ENCODE results near the gene PRM1. TPM values are rescaled to one million over a fixed set of nuclear protein-coding genes. Genes with fewer than 3 reads are reported as not detected.

Gene PRM1
- total RNA-seq, 2 experiments from 2014 or later, result not detected

GRCh38 chr16:11249233-11250061 is 31.7 kb downstream of the PRM1 start:
- POLR2A ChIA-PET, result interaction anchor here (0.7 to 11.8 kb wide), 13 partner anchors 11 to 278 kb away, joined by 3 to 227 read pairs (median 6); no protein-coding TSS in a partner anchor
- ATAC-seq (ENCODE audit: low read depth), result peak; percentile 1
- peaks cover 54% of the 10 kb centered on the region for H3K4me1 Mint-ChIP-seq
- no peaks in the 10 kb centered on the region for H3K9me3 Mint-ChIP-seq
- peak overlapping the region; percentile 15 for H3K4me3 Mint-ChIP-seq
- H3K36me3 Mint-ChIP-seq, result peaks cover 55% of the 10 kb centered on the region
- H3K27ac Mint-ChIP-seq, result peak overlapping the region; percentile 79
- no peaks in the 10 kb centered on the region for H3K27me3 Mint-ChIP-seq
- peak; percentile 68 for DNase-seq

- DNase-seq (no peak), ATAC-seq (ENCODE audit: low read depth) (no peak)
- no peaks in the 10 kb centered on the region for H3K27me3 Mint-ChIP-seq
- H3K4me3 Mint-ChIP-seq, result no peak overlapping the region
- peaks cover 52% of the 10 kb centered on the region for H3K4me1 Mint-ChIP-seq
- H3K27ac Mint-ChIP-seq, result peak overlapping the region; percentile 43
- no peaks in the 10 kb centered on the region for H3K9me3 Mint-ChIP-seq
- POLR2A ChIA-PET, result interaction anchor here (0.8 to 11.8 kb wide), 15 partner anchors 10 to 275 kb away, joined by 3 to 227 read pairs (median 5); no protein-coding TSS in a partner anchor
- H3K36me3 Mint-ChIP-seq, result peaks cover 43% of the 10 kb centered on the region
These were observed 33.0 kb downstream of the PRM1 start for GRCh38 chr16:11248133-11248532.

GRCh38 chr16:11245988-11246387 is 35.1 kb downstream of the PRM1 start:
- peaks cover 42% of the 10 kb centered on the region for H3K4me1 Mint-ChIP-seq
- DNase-seq (peak; percentile 53), ATAC-seq (ENCODE audit: low read depth) (peak; percentile 23)
- H3K36me3 Mint-ChIP-seq, result peaks cover 27% of the 10 kb centered on the region
- peak overlapping the region; percentile 29 for H3K4me3 Mint-ChIP-seq
- POLR2A ChIA-PET, result interaction anchor here (1.1 to 11.8 kb wide), 8 partner anchors 9 to 273 kb away, joined by 3 to 227 read pairs (median 6); partner anchors contain the start of gene SOCS1
- H3K9me3 Mint-ChIP-seq, result no peaks in the 10 kb centered on the region
- peak overlapping the region; percentile 63 for H3K27ac Mint-ChIP-seq
- no peaks in the 10 kb centered on the region for H3K27me3 Mint-ChIP-seq

GRCh38 chr16:11245222-11245737 is 35.9 kb downstream of the PRM1 start:
- POLR2A ChIA-PET, result interaction anchor here (0.6 to 11.8 kb wide), 7 partner anchors 10 to 273 kb away, joined by 3 to 227 read pairs (median 6); partner anchors contain the start of gene SOCS1
- Mint-ChIP-seq H3K9me3 (no peaks in the 10 kb centered on the region), H3K4me3 (no peak overlapping the region), H3K36me3 (peaks cover 22% of the 10 kb centered on the region), H3K27ac (peak overlapping the region; percentile 63), H3K4me1 (peaks cover 43% of the 10 kb centered on the region), H3K27me3 (no peaks in the 10 kb centered on the region)
- ATAC-seq (ENCODE audit: low read depth) (no peak), DNase-seq (no peak)

- peaks cover 48% of the 10 kb centered on the region for H3K4me1 Mint-ChIP-seq
- ATAC-seq (ENCODE audit: low read depth) (no peak), DNase-seq (no peak)
- H3K9me3 Mint-ChIP-seq, result no peaks in the 10 kb centered on the region
- no peak overlapping the region for H3K4me3 Mint-ChIP-seq
- POLR2A ChIA-PET, result interaction anchor here (1.6 to 12.6 kb wide), 2 partner anchors 10 to 12 kb away, joined by 3 to 223 read pairs; partner anchors contain the start of gene SOCS1
- no peaks in the 10 kb centered on the region for H3K27me3 Mint-ChIP-seq
- H3K36me3 Mint-ChIP-seq, result peaks cover 5% of the 10 kb centered on the region
- H3K27ac Mint-ChIP-seq, result no peak overlapping the region
These were observed 38.5 kb downstream of the PRM1 start for GRCh38 chr16:11242658-11243057.

GRCh38 chr16:11241480-11242204 is 39.5 kb downstream of the PRM1 start:
- H3K4me1 Mint-ChIP-seq, result peaks cover 51% of the 10 kb centered on the region
- no peaks in the 10 kb centered on the region for H3K27me3 Mint-ChIP-seq
- peaks cover 1% of the 10 kb centered on the region for H3K36me3 Mint-ChIP-seq
- H3K27ac Mint-ChIP-seq, result no peak overlapping the region
- no peak overlapping the region for H3K4me3 Mint-ChIP-seq
- ATAC-seq (ENCODE audit: low read depth) (no peak), DNase-seq (no peak)
- POLR2A ChIA-PET, result interaction anchor here (0.9 to 12.6 kb wide), 3 partner anchors 13 to 190 kb away, joined by 5 to 223 read pairs (median 10); partner anchors contain the start of gene SOCS1
- no peaks in the 10 kb centered on the region for H3K9me3 Mint-ChIP-seq

GRCh38 chr16:11240636-11241473 is 40.3 kb downstream of the PRM1 start:
- no peaks in the 10 kb centered on the region for H3K27me3 Mint-ChIP-seq
- no peak overlapping the region for H3K27ac Mint-ChIP-seq
- H3K9me3 Mint-ChIP-seq, result no peaks in the 10 kb centered on the region
- peaks cover 1% of the 10 kb centered on the region for H3K36me3 Mint-ChIP-seq
- POLR2A ChIA-PET, result interaction anchor here (0.6 to 12.6 kb wide), 6 partner anchors 14 to 296 kb away, joined by 3 to 223 read pairs (median 4); partner anchors contain the start of gene SOCS1
- no peak overlapping the region for H3K4me3 Mint-ChIP-seq
- DNase-seq (no peak), ATAC-seq (ENCODE audit: low read depth) (peak; percentile 61)
- H3K4me1 Mint-ChIP-seq, result peaks cover 49% of the 10 kb centered on the region

- Mint-ChIP-seq H3K36me3 (peaks cover under 1% of the 10 kb centered on the region), H3K9me3 (no peaks in the 10 kb centered on the region), H3K27ac (no peak overlapping the region), H3K4me3 (no peak overlapping the region), H3K27me3 (no peaks in the 10 kb centered on the region), H3K4me1 (peaks cover 47% of the 10 kb centered on the region)
- POLR2A ChIA-PET, result interaction anchor here (0.7 to 12.6 kb wide), 6 partner anchors 15 to 295 kb away, joined by 3 to 223 read pairs (median 4); partner anchors contain the start of gene SOCS1
- ATAC-seq (ENCODE audit: low read depth) (no peak), DNase-seq (no peak)
These were observed 41.2 kb downstream of the PRM1 start for GRCh38 chr16:11239644-11240632.

GRCh38 chr16:11238272-11239202 is 42.6 kb downstream of the PRM1 start:
- Mint-ChIP-seq H3K27ac (peak overlapping the region; percentile 61), H3K4me3 (no peak overlapping the region), H3K4me1 (peaks cover 56% of the 10 kb centered on the region), H3K36me3 (no peaks in the 10 kb centered on the region), H3K9me3 (no peaks in the 10 kb centered on the region), H3K27me3 (no peaks in the 10 kb centered on the region)
- DNase-seq (no peak), ATAC-seq (ENCODE audit: low read depth) (no peak)
- POLR2A ChIA-PET, result interaction anchor here (1.0 to 12.6 kb wide), 5 partner anchors 9 to 186 kb away, joined by 3 to 223 read pairs (median 5); partner anchors contain the start of gene SOCS1

GRCh38 chr16:11236461-11237254 is 44.5 kb downstream of the PRM1 start:
- Mint-ChIP-seq H3K4me1 (peaks cover 71% of the 10 kb centered on the region), H3K4me3 (no peak overlapping the region), H3K27ac (peak overlapping the region; percentile 74), H3K9me3 (no peaks in the 10 kb centered on the region), H3K36me3 (no peaks in the 10 kb centered on the region), H3K27me3 (no peaks in the 10 kb centered on the region)
- no peak for ATAC-seq (ENCODE audit: low read depth)
- no peak for DNase-seq
- POLR2A ChIA-PET, result interaction anchor here (1.0 to 12.6 kb wide), 6 partner anchors 10 to 185 kb away, joined by 3 to 223 read pairs (median 4); partner anchors contain the start of gene SOCS1

Measured in activated naive CD8-positive, alpha-beta T cell treated with anti-CD3 and anti-CD28 coated beads, Interleukin-2, amount 10 ng/mL, durations not matched to agents 7 days and 5 days (primary cell).